ENCODE results near the gene TRAF7. TPM values are rescaled to one million over a fixed set of nuclear protein-coding genes. Genes with fewer than 3 reads are reported as not detected.

The TRAF7 gene
- total and polyA plus RNA-seq, 2 of the 13 experiments (the other 11 are each of a cell fraction or from before 2014, with no cell fraction given) = 47.9 to 65.6 TPM

GRCh38 chr16:2194166-2194834, 38.7 kb downstream of the TRAF7 start (continued):
- TF ChIP-seq ZNF549 (CRISPR knock-in tag; IDR thresholded peaks at IDR 0.05) = no peak
- TF ChIP-seq PCBP2 (optimal IDR thresholded peaks at IDR 0.05; ENCODE audit: low read depth, low read length, poor library complexity, severe bottlenecking) = no peak
- no peak for TF ChIP-seq ZNF350 (CRISPR knock-in tag; IDR thresholded peaks at IDR 0.05; ENCODE audit: borderline replicate concordance, low read depth)
- 0 out of 2 replicates have a peak, but pooled peaks have one; percentile 24 for TF ChIP-seq MTERF4 (CRISPR knock-in tag; IDR thresholded peaks at IDR 0.05)
- no peak for TF ChIP-seq WIZ (CRISPR knock-in tag; IDR thresholded peaks at IDR 0.05)
- no peak for TF ChIP-seq ARID2 (CRISPR knock-in tag; IDR thresholded peaks at IDR 0.05; ENCODE audit: borderline replicate concordance)
- no peak for TF ChIP-seq ELF3 (CRISPR knock-in tag; IDR thresholded peaks at IDR 0.05)
- no peak for TF ChIP-seq TRIM24 (CRISPR knock-in tag; IDR thresholded peaks at IDR 0.05)
- no peak for TF ChIP-seq FOXM1 (CRISPR knock-in tag; IDR thresholded peaks at IDR 0.05)
- no peak for TF ChIP-seq ZNF12 (CRISPR knock-in tag; IDR thresholded peaks at IDR 0.05)
- no peak for TF ChIP-seq DR1 (CRISPR knock-in tag; IDR thresholded peaks at IDR 0.05)
- TF ChIP-seq NFE2L2 (IDR thresholded peaks at IDR 0.05; ENCODE audit: low read length) = no peak
- no peak for TF ChIP-seq MIER3 (CRISPR knock-in tag; IDR thresholded peaks at IDR 0.05; ENCODE audit: borderline replicate concordance)
- no peak for TF ChIP-seq NR1H2 (CRISPR knock-in tag; IDR thresholded peaks at IDR 0.05; ENCODE audit: borderline replicate concordance, low read depth)
- TF ChIP-seq ZNF605 (CRISPR knock-in tag; IDR thresholded peaks at IDR 0.05) = peak; percentile 45; the same call in 1 of the 2 replicates
- peak; percentile 63 for TF ChIP-seq RFX1 (IDR thresholded peaks at IDR 0.05)
- no peak for TF ChIP-seq ZNF781 (CRISPR knock-in tag; IDR thresholded peaks at IDR 0.05; ENCODE audit: borderline replicate concordance, not compliant biosample characterization)
- TF ChIP-seq ZZZ3 (CRISPR knock-in tag; IDR thresholded peaks at IDR 0.05; ENCODE audit: borderline replicate concordance) = no peak
- no peak for TF ChIP-seq MTF2 (CRISPR knock-in tag; IDR thresholded peaks at IDR 0.05; ENCODE audit: borderline replicate concordance)
- no peak for TF ChIP-seq ZNF547 (CRISPR knock-in tag; IDR thresholded peaks at IDR 0.05)
